OCI-LY1 (cell line): Measurements from ENCODE around the gene MAGI1.

ENCODE experiments used
- EZH2 ChIP-seq: fragments of 200-600 bp; sonication (generic), shearing (Covaris generic); IDR thresholded peaks from 2 replicates; pipeline ENCODE4 v1.8.0; 2017; ENCODE audit warnings: borderline replicate concordance, mixed run types, mild to moderate bottlenecking, antibody characterized with exemption, low read length, moderate library complexity, mixed read lengths
- TF ChIP-seq, protein P1 (sequence below): fragments of 200-600 bp; sonication (generic), shearing (Covaris generic); IDR thresholded peaks from 2 replicates; pipeline ENCODE4 v1.5.1; 2017; ENCODE audit warnings: mild to moderate bottlenecking, antibody characterized with exemption, low read length, moderate library complexity, mixed read lengths

DNA sequence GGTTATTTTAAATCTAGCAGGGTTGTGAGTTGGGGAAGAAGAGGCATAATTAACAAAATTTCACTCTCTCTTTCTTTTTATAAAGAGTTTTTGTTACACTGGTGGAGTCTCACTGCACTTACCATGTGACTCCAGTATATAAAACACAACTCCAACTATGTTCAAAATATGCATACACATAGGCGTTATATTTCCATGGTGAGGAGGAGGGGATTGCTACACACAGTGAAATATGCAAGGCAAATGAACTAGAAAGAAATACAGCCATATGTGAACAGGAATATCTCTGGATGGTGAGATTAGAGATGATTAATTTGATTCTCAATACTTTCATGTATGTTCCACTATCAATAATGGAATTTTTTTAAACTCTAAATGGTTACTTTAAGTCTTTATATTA is 385.0 kb downstream of the MAGI1 start:
- no peak for TF ChIP-seq EZH2
- TF ChIP-seq, protein P1, sequence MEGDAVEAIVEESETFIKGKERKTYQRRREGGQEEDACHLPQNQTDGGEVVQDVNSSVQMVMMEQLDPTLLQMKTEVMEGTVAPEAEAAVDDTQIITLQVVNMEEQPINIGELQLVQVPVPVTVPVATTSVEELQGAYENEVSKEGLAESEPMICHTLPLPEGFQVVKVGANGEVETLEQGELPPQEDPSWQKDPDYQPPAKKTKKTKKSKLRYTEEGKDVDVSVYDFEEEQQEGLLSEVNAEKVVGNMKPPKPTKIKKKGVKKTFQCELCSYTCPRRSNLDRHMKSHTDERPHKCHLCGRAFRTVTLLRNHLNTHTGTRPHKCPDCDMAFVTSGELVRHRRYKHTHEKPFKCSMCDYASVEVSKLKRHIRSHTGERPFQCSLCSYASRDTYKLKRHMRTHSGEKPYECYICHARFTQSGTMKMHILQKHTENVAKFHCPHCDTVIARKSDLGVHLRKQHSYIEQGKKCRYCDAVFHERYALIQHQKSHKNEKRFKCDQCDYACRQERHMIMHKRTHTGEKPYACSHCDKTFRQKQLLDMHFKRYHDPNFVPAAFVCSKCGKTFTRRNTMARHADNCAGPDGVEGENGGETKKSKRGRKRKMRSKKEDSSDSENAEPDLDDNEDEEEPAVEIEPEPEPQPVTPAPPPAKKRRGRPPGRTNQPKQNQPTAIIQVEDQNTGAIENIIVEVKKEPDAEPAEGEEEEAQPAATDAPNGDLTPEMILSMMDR, result no peak
